HepG2 (cell line): ENCODE data around the gene TEAD3. TPM values are rescaled to one million over a fixed set of nuclear protein-coding genes. Genes with fewer than 3 reads are reported as not detected.

Source experiments
- ATM ChIP-seq: fragments of 450-650 bp; IDR thresholded peaks from 2 replicates; pipeline ENCODE4 v1.7.1; 2017; ENCODE audit warnings: mild to moderate bottlenecking, borderline replicate concordance
- CBX1 ChIP-seq: IDR thresholded peaks from one replicate; pipeline ENCODE4 v1.6.1; 2016; ENCODE audit warnings: antibody characterized with exemption, low read depth
- EP300 ChIP-seq, 3 experiments: sonication (generic) in 1 of 3; formaldehyde crosslinking in 1 of 3; IDR thresholded peaks; 2 replicates each; pipeline versions ENCODE4 v1.5.1 to v1.6.1; 2011 to 2020; ENCODE audit warnings: low read depth in 2 of 3, low read length in 2 of 3, borderline replicate concordance in 1 of 3, improper control_type of control experiment in 1 of 3, mild to moderate bottlenecking in 1 of 3, missing genetic modification reagents in 1 of 3, moderate library complexity in 1 of 3
- FOXP1 ChIP-seq, 2 experiments: fragments of 450-650 bp in 1 of 2; IDR thresholded peaks; 2 replicates each; pipeline ENCODE4 v1.6.1; 2017 to 2018; ENCODE audit warnings: antibody characterized with exemption in 1 of 2
- HMG20A ChIP-seq: IDR thresholded peaks from 2 replicates; pipeline ENCODE4 v1.6.1; 2016; ENCODE audit warnings: borderline replicate concordance
- HMG20B ChIP-seq: conservative IDR thresholded peaks from 2 replicates; pipeline ENCODE4 v1.6.1; 2016; ENCODE audit warnings: missing genetic modification reagents, missing compliant biosample characterization
- IRX3 ChIP-seq: sonication (generic); formaldehyde crosslinking; IDR thresholded peaks from 2 replicates; pipeline ENCODE4 v1.8.1; 2023; ENCODE audit warnings: mild to moderate bottlenecking, low read depth, missing genetic modification reagents, borderline replicate concordance
- KDM5A ChIP-seq: fragments of 200-600 bp; sonication (generic); IDR thresholded peaks from 2 replicates; pipeline ENCODE4 v1.7.0; 2018; ENCODE audit warnings: antibody characterized with exemption, mild to moderate bottlenecking, low read length, borderline replicate concordance
- MATR3 ChIP-seq: sonication (generic); formaldehyde crosslinking; IDR thresholded peaks from 2 replicates; pipeline ENCODE4 v1.4.0; 2020; ENCODE audit warnings: missing genetic modification reagents
- NCOA5 ChIP-seq: sonication (generic); formaldehyde crosslinking; IDR thresholded peaks from 2 replicates; pipeline ENCODE4 v1.4.0; 2020; ENCODE audit warnings: missing genetic modification reagents
- PRMT3 ChIP-seq: sonication (generic); formaldehyde crosslinking; IDR thresholded peaks from 2 replicates; pipeline ENCODE4 v1.8.1; 2022; ENCODE audit warnings: low read depth, mild to moderate bottlenecking, moderate library complexity, missing genetic modification reagents, borderline replicate concordance
- RAD51 ChIP-seq: fragments of 450-650 bp; IDR thresholded peaks from 2 replicates; pipeline ENCODE4 v1.6.1; 2016; ENCODE audit warnings: borderline replicate concordance
- RFX3 ChIP-seq: IDR thresholded peaks from 2 replicates; pipeline ENCODE4 v1.6.1; 2016; ENCODE audit warnings: missing biosample characterization, missing genetic modification reagents
- SMARCE1 ChIP-seq: fragments of 450-650 bp; IDR thresholded peaks from 2 replicates; pipeline ENCODE4 v1.6.1; 2017; ENCODE audit warnings: borderline replicate concordance
- ZBTB42 ChIP-seq: sonication (generic); formaldehyde crosslinking; IDR thresholded peaks from 2 replicates; pipeline ENCODE4 v1.5.0; 2020; ENCODE audit warnings: mild to moderate bottlenecking, missing genetic modification reagents
- ZNF703 ChIP-seq: sonication (generic); formaldehyde crosslinking; IDR thresholded peaks from 2 replicates; pipeline ENCODE4 v1.5.1; 2020; ENCODE audit warnings: missing genetic modification reagents, mild to moderate bottlenecking, moderate library complexity, borderline replicate concordance
- ZNF790 ChIP-seq: sonication (generic); formaldehyde crosslinking; IDR thresholded peaks from 2 replicates; pipeline ENCODE4 v1.8.0; 2022; ENCODE audit warnings: missing genetic modification reagents, mild to moderate bottlenecking, borderline replicate concordance
- ZNF83 ChIP-seq: sonication (generic); formaldehyde crosslinking; IDR thresholded peaks from 2 replicates; pipeline ENCODE4 v1.4.0; 2020; ENCODE audit warnings: missing genetic modification reagents, mild to moderate bottlenecking, borderline replicate concordance
- polyA plus RNA-seq, 8 experiments: library from polyadenylated mRNA; depleted of rRNA in 3 of 8; stranded (reverse) in 7 of 8; unstranded in 1 of 8; fragments of >200 nt; fragmentation: Illumina TruSeq in 4 of 8; extraction: Trizol in 4 of 8; gene quantifications; 2 replicates each; pipeline versions ENCODE4 v1.2.1 to v1.2.3, GENCODE V29; 2011 to 2016; ENCODE audit warnings: low read depth in 4 of 8, missing spikeins in 1 of 8, mixed read lengths in 1 of 8; ENCODE audit not compliant: insufficient read depth in 1 of 8
- total RNA-seq, 5 experiments: library from RNA; depleted of rRNA; stranded (reverse); fragments of >200 nt; fragmentation: Illumina TruSeq; extraction: Trizol; gene quantifications; 2 replicates each; pipeline ENCODE4 v1.2.3, GENCODE V29; 2016; ENCODE audit warnings: low read depth in 1 of 5
- TF ChIP-seq, protein P1 (sequence below): sonication (generic); formaldehyde crosslinking; IDR thresholded peaks from 2 replicates; pipeline ENCODE4 v1.4.0; 2020; ENCODE audit warnings: mild to moderate bottlenecking, missing genetic modification reagents, borderline replicate concordance
- TF ChIP-seq, protein P2 (sequence below): IDR thresholded peaks from 2 replicates; pipeline ENCODE4 v1.6.1; 2018; ENCODE audit warnings: missing genetic modification reagents
- TF ChIP-seq, protein P3 (sequence below): sonication (generic); formaldehyde crosslinking; IDR thresholded peaks from 2 replicates; pipeline ENCODE4 v1.4.0; 2020; ENCODE audit warnings: missing genetic modification reagents, borderline replicate concordance

The TEAD3 gene
- total and polyA plus RNA-seq, 2 of the 13 experiments (the other 11 are each of a cell fraction or from before 2014, with no cell fraction given) = 15.1 to 16.5 TPM

DNA sequence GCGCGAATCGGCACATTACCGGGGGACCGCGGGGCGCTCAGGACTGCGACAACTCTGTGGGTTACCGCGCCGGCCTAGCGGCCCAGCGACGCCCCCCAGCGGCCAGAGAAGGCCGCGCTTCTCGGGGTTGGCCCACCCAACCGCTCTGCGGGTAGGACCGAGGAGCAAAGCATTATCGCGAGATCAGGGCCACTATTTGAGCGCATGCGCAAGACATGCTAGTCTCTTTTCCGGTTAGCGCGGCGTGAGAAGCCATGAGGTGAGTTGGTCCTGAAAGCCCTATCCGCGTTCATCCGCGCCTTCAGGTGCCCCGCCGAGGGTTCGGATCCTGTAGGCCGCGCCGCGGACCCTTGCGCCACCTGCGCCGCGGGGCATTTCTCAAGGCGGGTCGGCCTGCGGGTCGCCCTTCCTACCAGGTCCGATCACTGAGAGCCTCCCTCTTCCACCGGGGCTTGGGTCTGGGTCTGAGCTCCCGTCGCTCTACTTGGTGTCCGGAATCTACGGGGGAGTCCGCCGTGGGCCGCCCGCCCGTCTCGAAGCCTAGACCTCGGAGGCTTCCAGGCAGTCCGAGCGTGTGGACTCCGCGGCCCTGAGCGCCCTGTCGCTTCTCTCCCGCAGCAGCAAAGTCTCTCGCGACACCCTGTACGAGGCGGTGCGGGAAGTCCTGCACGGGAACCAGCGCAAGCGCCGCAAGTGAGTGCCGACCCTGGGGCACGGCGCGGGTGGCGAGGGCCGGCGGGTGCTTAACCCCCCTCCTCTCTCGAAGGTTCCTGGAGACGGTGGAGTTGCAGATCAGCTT lies 28.5 kb downstream of the TEAD3 start, which contains the start of gene RPL10A (continued):
- TF ChIP-seq, protein P1, sequence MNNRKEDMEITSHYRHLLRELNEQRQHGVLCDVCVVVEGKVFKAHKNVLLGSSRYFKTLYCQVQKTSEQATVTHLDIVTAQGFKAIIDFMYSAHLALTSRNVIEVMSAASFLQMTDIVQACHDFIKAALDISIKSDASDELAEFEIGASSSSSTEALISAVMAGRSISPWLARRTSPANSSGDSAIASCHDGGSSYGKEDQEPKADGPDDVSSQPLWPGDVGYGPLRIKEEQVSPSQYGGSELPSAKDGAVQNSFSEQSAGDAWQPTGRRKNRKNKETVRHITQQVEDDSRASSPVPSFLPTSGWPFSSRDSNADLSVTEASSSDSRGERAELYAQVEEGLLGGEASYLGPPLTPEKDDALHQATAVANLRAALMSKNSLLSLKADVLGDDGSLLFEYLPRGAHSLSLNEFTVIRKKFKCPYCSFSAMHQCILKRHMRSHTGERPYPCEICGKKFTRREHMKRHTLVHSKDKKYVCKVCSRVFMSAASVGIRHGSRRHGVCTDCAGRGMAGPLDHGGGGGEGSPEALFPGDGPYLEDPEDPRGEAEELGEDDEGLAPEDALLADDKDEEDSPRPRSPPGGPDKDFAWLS = no peak
- TF ChIP-seq CBX1 (peak; percentile 96), MATR3 (CRISPR knock-in tag) (no peak), PRMT3 (CRISPR knock-in tag) (no peak), EP300 (IDR thresholded peaks at IDR 0.05; ENCODE audit: low read depth in 2 of 2, low read length in 2 of 2) (peak in 1 of 2 experiments; percentile 50; a peak in 1 of 4 replicates), EP300 (CRISPR knock-in tag; IDR thresholded peaks at IDR 0.05; ENCODE audit: borderline replicate concordance) (peak; percentile 66; the same call in 1 of the 2 replicates), HMG20B (CRISPR knock-in tag) (peak; percentile 67), HMG20A (CRISPR knock-in tag) (0 out of 2 replicates have a peak, but pooled peaks have one; percentile 39), IRX3 (CRISPR knock-in tag) (peak; percentile 92; the same call in 1 of the 2 replicates), KDM5A (peak; percentile 62), ZNF703 (CRISPR knock-in tag) (peak; percentile 88; the same call in 1 of the 2 replicates), FOXP1 (IDR thresholded peaks at IDR 0.05) (no peak), FOXP1 (CRISPR knock-in tag; IDR thresholded peaks at IDR 0.05) (no peak), NCOA5 (no peak), ZBTB42 (peak; percentile 91; the same call in 1 of the 2 replicates), ZNF790 (CRISPR knock-in tag) (peak; percentile 96; the same call in 1 of the 2 replicates), ZNF83 (CRISPR knock-in tag) (peak; percentile 84; the same call in 1 of the 2 replicates), ATM (no peak), RFX3 (no peak), RAD51 (no peak), SMARCE1 (no peak)
- TF ChIP-seq, protein P2, sequence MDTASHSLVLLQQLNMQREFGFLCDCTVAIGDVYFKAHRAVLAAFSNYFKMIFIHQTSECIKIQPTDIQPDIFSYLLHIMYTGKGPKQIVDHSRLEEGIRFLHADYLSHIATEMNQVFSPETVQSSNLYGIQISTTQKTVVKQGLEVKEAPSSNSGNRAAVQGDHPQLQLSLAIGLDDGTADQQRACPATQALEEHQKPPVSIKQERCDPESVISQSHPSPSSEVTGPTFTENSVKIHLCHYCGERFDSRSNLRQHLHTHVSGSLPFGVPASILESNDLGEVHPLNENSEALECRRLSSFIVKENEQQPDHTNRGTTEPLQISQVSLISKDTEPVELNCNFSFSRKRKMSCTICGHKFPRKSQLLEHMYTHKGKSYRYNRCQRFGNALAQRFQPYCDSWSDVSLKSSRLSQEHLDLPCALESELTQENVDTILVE (CRISPR knock-in tag) = peak; percentile 93
- TF ChIP-seq, protein P3, sequence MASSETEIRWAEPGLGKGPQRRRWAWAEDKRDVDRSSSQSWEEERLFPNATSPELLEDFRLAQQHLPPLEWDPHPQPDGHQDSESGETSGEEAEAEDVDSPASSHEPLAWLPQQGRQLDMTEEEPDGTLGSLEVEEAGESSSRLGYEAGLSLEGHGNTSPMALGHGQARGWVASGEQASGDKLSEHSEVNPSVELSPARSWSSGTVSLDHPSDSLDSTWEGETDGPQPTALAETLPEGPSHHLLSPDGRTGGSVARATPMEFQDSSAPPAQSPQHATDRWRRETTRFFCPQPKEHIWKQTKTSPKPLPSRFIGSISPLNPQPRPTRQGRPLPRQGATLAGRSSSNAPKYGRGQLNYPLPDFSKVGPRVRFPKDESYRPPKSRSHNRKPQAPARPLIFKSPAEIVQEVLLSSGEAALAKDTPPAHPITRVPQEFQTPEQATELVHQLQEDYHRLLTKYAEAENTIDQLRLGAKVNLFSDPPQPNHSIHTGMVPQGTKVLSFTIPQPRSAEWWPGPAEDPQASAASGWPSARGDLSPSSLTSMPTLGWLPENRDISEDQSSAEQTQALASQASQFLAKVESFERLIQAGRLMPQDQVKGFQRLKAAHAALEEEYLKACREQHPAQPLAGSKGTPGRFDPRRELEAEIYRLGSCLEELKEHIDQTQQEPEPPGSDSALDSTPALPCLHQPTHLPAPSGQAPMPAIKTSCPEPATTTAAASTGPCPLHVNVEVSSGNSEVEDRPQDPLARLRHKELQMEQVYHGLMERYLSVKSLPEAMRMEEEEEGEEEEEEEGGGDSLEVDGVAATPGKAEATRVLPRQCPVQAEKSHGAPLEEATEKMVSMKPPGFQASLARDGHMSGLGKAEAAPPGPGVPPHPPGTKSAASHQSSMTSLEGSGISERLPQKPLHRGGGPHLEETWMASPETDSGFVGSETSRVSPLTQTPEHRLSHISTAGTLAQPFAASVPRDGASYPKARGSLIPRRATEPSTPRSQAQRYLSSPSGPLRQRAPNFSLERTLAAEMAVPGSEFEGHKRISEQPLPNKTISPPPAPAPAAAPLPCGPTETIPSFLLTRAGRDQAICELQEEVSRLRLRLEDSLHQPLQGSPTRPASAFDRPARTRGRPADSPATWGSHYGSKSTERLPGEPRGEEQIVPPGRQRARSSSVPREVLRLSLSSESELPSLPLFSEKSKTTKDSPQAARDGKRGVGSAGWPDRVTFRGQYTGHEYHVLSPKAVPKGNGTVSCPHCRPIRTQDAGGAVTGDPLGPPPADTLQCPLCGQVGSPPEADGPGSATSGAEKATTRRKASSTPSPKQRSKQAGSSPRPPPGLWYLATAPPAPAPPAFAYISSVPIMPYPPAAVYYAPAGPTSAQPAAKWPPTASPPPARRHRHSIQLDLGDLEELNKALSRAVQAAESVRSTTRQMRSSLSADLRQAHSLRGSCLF (CRISPR knock-in tag) = 0 out of 2 replicates have a peak, but pooled peaks have one; percentile 60
